HG03469 (cell line): ENCODE results near the gene CYP27A1.
"Not testable (repeated sequence)": the region's sequence is repeated elsewhere in the genome, so short reads cannot be mapped to it uniquely, and the experiment has no call there.

Experiments used
- ATAC-seq: cut with Tn5 transposase; IDR thresholded peaks from one replicate; pipeline ENCODE4 v1.9.1; 2021; ENCODE audit warnings: mild to moderate bottlenecking, moderate library complexity, moderate number of reproducible peaks; ENCODE audit not compliant: unreplicated experiment

The CYP27A1 gene

DNA sequence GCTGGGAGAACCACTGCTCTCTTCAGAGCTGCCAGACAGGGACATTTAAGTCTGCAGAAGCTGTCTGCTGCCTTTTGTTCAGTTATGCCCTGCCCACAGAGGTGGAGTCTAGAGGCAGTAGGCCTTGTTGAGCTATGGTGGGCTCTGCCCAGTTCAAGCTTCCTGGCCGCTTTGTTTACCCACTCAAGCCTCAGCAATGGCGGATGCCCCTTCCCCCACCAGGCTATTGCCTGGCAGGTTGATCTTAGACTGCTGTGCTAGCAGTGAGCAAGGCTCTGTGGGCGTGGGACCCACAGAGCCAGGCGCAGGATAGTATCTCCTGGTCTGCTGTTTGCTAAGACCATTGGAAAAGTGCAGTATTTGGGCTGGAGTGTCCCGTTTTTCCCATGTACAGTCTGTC is 9.2 kb upstream of the CYP27A1 start:
- not testable (repeated sequence) for ATAC-seq

DNA sequence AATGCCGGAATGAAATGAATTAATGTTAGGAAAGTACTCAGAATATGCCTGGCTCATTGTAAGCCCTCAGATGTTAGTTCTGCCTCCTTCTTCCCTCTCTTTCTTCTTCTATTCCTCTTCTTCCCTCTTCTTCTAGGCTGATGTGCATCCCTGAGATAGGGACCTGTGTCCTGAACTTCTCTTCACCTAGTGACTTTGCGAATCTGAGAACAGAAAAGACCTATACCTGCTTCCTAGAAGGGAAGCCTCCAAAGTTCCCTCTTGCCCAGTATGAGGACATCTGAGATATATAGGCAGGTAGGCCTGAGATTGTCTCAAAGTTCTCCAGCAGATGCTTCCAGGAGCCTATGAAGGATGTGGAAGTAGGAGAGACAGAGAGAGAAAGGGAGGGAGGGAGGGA is 8.1 kb upstream of the CYP27A1 start:
- no peak for ATAC-seq

DNA sequence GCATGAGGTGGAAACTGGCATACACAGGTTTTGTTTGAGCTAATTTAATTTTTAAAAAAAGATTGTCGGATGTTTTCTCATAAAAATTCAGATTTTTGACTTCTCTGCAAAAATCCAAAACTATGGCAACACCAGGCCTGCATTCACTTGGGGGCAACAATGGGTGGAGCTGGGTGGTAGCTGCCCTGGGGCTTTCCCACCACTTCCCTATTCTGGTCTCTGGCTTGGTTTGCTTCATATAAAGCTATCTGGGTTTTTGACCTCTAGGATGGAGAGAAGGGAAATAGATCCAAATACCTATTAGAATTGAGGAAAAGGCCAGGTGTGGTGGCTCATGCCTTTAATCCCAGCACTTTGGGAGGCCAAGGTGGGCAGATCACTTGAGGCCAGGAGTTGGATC is 5.5 kb upstream of the CYP27A1 start:
- ATAC-seq: no peak

DNA sequence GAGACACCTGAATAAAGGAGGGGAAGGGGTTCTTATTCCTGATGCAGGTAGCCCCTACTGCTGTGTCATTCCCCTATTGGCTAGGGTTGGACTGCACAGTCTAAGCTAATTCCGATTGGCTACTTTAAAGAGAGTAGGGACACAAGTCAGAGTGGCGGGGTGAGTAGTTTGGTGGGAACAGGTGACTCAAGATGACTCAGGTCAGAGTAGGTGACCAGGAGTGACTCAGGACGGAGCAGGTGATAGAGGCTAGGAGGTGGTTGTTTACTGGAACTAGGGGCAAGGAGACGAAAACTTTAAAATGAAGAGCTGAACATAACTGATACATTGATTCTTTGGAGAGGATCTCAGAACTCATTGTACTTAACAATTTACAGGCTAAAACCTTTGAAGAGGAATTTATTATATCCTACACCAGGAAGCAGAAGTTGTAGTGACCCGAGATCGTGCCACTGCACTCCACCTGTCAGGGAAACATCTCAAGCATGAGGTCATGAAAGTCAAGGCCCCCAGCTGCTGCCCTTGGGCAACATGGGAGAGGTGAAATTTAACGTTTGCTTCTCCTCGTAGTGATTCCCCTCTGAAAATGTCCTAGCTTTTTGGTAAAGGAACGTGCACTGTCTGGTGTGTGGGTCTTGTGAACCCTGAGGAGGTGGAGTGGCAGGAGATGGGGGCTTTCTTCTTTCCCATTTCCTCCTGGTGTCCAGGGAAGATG is 4.5 kb upstream of the CYP27A1 start:
- ATAC-seq: no peak

DNA sequence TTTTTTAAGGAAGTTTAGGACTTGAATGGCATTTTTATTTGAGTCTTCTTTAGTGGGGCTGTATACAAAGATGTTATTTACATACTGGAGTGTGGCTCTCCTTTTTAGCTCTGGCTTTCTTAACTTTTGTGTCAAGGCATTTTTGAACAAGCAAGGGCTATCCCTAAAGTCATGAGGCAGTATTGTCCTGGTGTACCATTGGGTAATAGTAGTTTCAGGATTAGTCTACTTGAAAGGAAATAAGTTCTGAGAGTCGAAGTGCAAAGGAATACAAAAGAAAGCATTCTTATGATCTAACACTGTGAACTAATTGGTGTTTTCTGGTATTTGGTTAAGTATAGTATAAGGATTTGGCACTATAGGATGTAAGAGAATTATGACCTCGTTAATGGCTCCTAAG is 1.9 kb upstream of the CYP27A1 start:
- no peak for ATAC-seq

DNA sequence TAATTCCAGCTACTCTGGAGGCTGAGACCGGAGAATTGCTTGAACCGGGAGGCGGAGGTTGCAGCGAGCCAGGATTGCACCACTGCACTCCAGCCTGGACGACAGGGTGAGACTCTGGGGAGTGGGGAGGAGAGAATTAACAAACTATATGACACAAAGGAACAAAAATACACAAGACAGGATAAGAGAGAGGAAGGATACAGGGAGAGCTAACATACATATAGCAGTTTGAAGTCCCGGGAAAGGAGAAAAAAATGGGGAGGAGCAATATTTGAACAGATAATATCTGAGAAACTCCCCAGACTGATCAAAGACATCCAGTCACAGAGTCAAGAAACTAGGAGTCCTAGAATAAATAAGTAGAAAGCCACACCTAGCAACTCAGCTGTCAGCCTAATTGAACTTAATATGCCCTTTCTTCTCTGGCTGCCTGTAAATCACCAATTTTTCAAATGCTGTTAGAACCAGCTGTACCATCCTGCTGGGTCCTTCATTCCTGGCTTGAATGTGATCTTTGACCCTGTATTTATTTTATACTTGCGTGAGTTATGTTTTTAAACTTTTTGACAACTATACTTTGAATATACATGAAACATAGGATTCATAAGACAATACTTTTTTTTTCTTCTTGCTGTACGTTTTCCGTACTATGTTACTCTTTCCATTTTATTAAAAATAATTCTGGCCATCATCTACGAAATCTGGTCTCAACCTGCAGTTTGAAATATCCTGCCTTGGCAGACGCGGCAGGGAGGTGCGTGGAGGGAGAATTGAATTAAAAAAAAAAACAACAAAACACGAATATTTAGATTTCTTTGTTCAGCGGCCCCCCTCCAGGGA is 876 bp upstream of the CYP27A1 start:
- ATAC-seq: no peak

DNA sequence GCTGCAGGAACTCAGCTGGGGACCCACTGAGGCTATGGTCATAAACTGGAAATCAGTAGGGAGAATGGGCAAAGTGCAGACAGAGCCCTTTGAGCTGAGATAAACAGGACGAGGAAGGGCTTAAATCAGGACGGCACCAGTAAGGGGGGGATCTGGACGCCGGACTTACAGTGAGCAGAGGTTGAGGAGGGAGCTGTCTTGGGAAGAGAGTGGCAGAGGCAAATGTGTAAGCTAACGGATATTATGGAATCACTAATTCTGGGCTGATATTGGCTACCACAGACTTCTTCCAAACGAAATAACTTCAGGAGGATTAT is 539 bp downstream of the CYP27A1 start:
- no peak for ATAC-seq

DNA sequence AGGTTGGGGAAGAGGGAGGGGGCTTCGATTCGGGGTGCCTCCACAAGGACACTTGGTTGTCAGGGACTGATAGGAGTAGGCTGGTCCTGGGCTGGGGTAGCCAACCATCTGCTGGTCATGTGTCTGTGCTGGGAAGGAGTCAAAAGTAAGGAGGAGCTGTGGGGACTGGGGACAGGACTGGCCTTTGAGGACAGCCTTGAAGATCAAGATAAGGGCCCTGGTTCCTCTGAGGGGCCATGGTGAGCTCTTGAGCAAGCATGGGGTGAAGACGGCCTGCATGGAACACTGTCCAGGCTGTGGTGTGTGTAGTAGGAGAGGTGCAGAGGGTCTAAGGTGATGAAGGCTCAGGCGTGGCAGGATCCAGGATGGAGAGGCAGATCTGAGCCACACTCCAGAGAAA is 1.7 kb downstream of the CYP27A1 start:
- no peak for ATAC-seq

- ATAC-seq: no peak
Measured at GRCh38 chr2:218785103-218785502, 3.2 kb downstream of the CYP27A1 start.

GRCh38 chr2:218786133-218786532 is 4.2 kb downstream of the CYP27A1 start:
- ATAC-seq: no peak

DNA sequence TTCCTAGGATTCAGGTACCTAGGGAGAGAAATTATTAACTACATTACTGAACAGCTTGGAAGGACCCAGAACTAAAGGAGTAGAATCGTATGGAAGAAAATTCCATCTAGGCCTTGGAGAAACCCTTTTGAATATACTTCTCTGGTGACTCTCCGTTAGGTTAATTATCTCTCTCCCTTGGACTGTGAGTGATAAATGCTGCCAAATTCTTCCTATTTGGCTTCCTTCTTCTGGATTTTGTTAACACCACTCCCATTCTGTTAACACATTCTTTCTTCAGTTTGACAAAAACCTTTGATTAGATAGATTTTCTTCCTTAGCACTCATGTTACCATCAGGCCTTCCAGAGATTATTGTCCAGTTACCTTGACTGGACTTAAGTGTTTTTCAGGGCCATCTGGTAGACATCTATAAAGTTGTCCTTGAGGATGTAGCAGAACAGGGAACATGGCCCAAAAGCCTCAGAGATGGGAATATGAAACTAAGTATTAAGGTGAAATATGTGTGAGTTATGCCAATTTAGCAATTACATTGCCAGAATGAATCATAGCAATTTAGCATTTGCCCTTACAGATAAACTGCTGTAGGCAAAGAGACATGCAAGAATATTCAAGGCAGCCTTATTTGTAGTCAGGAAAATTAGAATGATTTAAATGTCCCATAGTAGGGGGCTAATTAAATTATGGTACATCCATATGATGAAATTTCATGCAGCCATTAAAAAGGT is 6.7 kb downstream of the CYP27A1 start:
- ATAC-seq: no peak

DNA sequence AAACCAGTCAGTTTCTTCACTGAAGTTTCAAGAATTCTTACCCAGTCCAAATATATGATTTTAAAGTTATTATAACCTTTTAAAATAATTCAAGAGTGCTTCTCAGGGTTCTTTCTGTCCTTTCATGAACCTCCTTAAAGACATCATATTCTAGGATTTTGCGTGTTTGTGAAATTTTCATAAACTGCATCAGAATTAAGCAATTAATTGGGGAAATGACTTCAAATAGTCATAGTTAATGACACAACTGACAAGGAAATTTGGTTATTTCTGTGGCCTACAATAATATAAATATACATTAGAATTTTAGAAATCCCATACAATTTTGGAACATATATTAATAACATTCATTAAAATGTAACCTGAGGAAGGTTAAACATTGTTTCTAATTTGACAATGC is 10.5 kb downstream of the CYP27A1 start:
- ATAC-seq: no peak

DNA sequence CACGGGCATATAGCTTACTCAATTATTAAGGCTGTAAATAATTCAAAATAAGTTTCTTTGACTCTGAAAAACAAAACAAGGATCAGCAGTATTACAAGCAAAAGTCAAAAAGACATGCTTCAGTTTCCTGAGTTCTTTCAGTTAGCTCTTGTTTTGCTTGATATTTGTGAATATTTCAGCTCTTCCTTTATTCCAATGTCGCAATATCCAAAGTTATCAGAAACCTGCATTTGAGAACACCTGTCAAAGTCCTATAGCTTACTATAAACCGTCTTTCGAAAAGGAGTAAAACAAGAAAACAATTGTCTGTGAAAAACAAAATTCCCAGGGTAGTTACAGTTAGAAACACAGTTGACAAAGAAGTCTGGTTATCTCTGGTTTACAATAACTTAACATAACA is 14.7 kb downstream of the CYP27A1 start:
- no peak for ATAC-seq

DNA sequence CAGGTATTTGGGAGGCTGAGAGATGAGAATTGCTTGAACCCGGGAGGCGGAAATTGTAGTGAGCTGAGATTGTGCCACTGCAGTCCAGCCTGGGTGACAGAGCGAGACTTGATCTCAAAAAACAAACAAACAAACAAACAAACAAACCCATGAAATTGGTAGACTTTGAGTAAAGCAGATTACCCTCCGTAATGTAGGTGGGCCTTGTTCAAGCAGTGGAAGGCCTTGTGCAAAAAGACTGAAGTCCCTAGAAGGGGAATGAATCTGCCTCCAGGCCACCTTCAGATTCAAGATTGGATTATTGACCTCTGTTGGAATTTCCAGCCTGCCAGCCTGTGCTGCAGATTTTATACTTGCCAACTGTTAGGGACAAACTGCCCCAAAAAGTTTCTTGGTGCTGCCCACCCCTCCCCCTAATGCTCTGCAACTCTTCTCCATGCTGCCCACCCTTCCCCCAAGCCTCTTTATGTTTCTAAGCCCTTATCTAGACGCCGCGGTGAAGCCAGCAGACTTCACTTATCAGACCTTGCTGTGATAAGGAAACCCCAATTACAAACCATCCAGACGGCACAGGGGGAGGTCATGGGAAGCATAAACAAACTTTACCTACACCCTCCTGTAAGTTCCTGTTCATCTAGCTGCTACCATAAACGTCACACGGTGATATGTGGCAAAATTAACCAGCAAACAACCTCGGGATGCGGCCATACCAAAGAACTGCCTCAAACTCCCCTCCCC is 17.0 kb downstream of the CYP27A1 start:
- ATAC-seq: no peak

- no peak for ATAC-seq
Measured at GRCh38 chr2:218799990-218800389, 18.0 kb downstream of the CYP27A1 start.

DNA sequence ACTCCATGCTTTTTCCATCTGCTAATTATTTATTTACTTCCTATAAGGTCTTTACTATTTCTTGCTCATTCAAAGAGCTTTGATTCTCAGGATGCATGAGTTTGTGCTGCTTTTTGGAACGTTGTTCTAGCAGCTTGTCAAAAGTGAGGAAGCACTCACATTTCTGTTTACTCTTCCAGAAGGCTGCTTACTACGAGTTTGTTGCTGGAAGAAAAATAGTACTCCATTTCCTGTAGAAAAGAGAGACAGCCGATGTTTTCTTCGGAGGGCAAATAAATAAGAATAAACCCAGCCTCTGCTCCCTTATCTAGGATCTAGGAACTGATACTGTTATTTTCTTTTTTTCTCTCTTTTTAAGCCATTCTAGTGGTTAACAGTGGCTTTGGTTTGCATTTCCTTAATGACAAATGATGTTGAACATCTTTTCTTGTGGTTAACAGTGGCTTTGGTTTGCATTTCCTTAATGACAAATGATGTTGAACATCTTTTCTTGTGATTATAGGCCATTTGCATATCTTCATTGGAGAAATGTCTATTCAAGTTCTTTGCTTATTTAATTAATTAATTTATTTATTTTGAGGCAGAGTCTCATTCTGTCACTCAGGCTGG is 20.5 kb downstream of the CYP27A1 start:
- ATAC-seq: no peak

DNA sequence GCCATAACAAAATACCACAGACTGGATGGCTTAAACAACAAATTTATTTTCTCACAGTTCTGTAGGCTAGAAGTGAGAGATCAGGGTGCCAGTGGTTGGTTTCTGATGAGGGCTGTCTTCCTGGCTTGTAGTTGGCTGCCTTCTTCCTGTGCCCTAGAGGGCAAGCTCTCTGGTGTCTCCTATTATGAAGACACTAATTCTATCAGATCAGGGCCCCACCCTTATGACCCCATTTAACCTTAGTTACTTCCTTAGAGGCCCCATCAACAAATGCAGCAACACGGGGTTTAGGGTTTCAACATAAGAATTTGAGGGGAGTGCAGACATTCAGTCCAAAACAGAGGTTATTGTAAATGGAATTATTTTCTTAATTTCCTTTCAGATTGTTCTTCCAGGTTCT is 22.9 kb downstream of the CYP27A1 start:
- no peak for ATAC-seq

- ATAC-seq: no peak
Measured at GRCh38 chr2:218805627-218806026, 23.7 kb downstream of the CYP27A1 start.

DNA sequence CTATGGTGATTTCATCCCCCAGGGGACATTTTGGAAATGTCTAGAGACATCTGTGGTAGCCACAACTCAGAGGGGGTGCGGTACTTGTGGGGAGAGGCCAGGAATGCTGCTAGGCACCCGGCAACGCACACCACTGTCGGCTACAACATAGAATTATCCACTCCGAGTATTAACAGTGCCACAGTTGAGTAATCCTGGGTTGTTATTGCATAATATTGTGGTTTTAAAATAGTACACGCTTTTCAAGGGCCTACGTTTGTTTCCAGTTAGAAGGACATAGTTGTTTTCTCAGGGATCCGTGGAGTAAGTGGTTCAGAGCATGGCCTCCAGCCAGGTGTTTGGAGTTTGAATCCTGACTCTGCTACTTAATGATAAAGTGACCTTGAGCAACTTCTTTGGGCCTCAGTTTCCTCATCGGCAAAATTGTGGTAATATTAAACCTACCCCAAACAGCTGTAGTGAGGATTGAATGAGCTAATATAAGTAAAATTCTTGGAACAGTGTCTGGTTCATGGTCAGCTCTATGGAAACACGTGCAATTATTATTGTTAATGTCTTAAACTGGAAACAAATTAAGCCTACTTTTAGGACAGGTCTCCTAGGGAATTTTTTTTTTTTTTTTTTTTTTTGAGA is 24.5 kb downstream of the CYP27A1 start:
- ATAC-seq: no peak

GRCh38 chr2:218807626-218808025 is 25.7 kb downstream of the CYP27A1 start:
- ATAC-seq: no peak
